Measurements from ENCODE around the gene FAM111B.
"Not testable (repeated sequence)": the region's sequence is repeated elsewhere in the genome, so short reads cannot be mapped to it uniquely, and the experiment has no call there.

FAM111B gene

DNA sequence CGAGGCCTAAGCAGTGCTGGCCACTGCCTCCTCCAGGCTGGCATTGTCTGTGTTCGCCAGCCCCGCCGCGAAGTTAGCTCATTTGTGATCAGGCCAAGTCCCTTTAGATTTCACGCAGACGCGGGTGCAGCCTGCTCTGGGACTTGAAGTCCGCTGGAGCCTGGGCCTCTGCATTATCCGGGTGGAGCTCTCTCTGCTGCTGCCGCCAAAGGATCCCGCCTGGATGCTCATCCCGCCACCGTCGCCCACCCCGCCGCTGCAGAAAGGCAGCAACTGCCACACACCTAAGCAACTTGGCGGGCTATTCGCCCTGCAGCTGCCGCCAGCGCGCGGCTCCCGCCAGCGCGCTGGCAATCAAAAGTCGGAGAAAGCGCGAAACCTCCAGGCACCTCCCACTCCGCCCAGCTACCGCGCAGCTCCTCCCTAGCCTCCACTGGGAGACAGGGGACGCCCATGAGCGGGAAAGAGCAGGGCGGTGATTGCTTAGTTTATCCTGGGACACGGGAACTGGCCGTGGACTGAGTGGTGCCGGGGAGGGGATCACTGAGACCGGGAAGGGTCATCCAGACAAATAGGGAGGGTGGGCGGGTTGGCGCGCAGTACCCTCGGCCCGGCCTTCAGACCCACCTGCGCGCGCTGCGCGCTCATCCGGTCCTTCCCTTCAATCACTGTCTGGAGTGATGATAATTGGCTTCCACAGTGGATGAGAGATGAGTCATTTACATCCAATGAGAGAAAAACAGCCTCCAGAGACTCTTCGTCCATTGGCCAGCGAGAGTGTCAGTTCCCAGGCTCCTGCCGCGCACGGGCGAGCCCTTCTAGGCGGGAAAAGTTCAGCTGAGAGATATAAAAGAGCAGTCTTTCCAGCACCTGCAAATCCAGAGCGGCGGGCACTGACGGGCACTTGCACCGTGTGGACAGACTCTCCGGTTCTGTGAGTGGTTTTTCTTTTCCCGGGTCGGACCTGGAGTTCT is at the start of gene FAM111B:
Gene FAM111B, plus strand, starts transcription at position 875 of the 974 bp plus-strand sequence. CDS start 2,389 bp downstream, outside the sequence.
- H3K4me3 ChIP-seq (ENCODE audit: control insufficient read depth, low read depth, low read length), result peak within 1 kb of the TSS; percentile 55
- peak; percentile 93 for DNase-seq (ENCODE audit: low read depth)
- TF ChIP-seq, protein P1, sequence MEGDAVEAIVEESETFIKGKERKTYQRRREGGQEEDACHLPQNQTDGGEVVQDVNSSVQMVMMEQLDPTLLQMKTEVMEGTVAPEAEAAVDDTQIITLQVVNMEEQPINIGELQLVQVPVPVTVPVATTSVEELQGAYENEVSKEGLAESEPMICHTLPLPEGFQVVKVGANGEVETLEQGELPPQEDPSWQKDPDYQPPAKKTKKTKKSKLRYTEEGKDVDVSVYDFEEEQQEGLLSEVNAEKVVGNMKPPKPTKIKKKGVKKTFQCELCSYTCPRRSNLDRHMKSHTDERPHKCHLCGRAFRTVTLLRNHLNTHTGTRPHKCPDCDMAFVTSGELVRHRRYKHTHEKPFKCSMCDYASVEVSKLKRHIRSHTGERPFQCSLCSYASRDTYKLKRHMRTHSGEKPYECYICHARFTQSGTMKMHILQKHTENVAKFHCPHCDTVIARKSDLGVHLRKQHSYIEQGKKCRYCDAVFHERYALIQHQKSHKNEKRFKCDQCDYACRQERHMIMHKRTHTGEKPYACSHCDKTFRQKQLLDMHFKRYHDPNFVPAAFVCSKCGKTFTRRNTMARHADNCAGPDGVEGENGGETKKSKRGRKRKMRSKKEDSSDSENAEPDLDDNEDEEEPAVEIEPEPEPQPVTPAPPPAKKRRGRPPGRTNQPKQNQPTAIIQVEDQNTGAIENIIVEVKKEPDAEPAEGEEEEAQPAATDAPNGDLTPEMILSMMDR (conservative IDR thresholded peaks at IDR 0.05; ENCODE audit: control insufficient read depth, insufficient read depth, low read depth, low read length), result no peak

DNA sequence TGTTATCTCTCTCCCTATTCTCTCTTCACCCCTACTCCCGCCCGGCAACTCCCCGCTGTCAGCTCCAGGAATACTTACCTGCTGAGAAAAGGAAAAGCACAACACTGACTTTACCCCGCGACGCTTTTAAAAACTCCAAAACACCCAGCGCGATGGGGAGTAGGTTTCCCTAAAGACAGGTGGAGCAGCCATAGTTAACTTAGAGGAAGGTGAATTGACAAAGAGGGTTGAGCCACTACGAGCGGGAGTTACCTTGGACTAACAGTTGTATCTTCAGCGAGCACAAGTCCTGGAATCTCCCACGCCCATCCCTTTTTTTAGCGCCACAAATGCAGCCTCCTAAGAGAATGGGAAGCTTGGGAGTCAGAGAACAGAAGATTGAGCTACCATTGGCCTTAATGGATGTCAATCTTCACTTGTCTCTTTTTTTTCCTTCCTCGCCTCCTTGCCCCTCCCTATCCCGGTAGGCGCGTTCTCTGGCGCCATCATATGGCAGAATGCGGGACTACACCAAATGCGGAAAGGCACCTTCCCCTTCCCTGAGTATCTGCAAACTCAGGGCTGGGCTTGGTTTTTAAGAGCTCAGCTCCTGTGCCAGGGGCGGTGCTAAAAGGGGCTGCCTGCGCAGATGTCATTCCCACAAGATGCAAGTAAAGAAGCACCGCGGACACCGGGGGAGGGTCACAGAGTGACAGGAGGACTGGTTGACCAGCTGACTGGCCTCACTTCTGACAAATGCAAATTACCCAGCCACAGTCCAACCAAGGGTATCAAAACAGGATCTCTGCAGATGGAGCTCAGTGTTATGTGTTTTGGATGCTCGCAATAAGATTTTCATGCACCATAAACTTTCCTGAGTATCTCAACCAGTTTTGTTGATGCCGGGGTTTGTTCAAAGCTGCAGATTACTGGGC is 48.7 kb upstream of the FAM111B start:
- H3K4me3 ChIP-seq (ENCODE audit: control insufficient read depth, low read depth, low read length), result peak overlapping the region; percentile 7
- TF ChIP-seq, protein P1 (conservative IDR thresholded peaks at IDR 0.05; ENCODE audit: control insufficient read depth, insufficient read depth, low read depth, low read length), result peak; percentile 86
- peak; percentile 95 for DNase-seq (ENCODE audit: low read depth)

DNA sequence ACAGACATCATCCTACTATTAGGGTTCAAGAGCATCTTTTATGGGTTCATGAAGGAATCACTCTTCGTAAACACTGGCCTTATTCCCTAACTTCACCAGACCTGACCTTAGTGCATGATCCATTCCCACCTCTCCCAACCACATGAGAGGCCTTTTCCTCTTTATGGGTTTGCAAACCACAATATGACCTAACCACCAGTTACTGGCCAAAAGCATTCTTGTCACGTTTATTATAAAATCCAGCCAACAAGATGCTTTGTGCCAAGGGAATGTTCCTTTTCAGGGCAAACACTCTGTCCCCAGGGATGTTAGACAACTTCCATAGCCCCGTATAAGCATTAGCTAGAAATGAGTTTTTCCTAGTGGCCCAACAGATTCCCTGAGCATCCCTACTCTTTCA is 46.9 kb upstream of the FAM111B start:
- H3K4me3 ChIP-seq (ENCODE audit: control insufficient read depth, low read depth, low read length), result not testable (repeated sequence)
- DNase-seq (ENCODE audit: low read depth), result peak; percentile 22

DNA sequence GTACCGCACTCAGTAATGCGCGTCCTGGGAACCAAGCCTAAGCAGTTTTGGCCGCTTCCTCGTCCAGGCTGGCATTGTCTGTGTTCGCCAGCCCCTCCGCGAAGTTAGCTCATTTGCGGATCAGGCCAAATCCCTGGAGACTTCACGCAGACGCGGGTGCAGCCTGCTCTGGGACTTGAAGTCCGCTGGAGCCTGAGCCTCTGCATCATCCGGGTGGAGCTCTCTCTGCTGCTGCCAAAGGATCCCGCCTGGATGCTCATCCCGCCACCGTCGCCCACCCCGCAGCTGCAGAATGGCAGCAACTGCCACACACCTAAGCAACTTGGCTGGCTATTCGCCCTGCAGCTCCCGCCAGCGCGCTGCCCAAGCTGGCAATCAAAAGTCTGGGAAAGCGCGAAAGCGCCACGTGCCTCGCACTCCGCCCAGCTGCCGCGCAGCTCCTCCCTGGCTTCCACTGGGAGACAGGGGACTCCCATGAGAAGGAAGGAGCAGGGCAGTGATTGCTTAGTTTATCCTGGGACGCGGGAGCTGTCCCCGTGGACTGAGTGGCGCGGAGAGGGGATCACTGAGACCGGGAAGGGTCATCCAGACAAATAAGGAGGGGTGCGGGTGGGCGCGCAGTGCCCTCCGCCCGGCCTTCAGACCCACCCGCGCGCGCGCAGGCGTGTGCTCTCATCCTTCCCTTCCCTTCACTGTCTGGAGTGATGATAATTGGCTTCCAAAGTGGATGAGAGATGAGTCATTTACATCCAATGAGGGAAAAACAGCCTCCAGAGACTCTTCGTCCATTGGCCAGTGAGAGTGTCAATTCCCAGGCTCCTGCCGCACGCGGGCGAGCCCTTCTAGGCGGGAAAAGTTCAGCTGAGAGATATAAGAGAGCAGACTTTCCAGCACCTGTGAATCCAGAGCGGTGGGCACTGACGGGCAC is 44.2 kb upstream of the FAM111B start:
- DNase-seq (ENCODE audit: low read depth), result peak; percentile 42
- TF ChIP-seq, protein P1 (conservative IDR thresholded peaks at IDR 0.05; ENCODE audit: control insufficient read depth, insufficient read depth, low read depth, low read length), result no peak
- no peak overlapping the region for H3K4me3 ChIP-seq (ENCODE audit: control insufficient read depth, low read depth, low read length)

DNA sequence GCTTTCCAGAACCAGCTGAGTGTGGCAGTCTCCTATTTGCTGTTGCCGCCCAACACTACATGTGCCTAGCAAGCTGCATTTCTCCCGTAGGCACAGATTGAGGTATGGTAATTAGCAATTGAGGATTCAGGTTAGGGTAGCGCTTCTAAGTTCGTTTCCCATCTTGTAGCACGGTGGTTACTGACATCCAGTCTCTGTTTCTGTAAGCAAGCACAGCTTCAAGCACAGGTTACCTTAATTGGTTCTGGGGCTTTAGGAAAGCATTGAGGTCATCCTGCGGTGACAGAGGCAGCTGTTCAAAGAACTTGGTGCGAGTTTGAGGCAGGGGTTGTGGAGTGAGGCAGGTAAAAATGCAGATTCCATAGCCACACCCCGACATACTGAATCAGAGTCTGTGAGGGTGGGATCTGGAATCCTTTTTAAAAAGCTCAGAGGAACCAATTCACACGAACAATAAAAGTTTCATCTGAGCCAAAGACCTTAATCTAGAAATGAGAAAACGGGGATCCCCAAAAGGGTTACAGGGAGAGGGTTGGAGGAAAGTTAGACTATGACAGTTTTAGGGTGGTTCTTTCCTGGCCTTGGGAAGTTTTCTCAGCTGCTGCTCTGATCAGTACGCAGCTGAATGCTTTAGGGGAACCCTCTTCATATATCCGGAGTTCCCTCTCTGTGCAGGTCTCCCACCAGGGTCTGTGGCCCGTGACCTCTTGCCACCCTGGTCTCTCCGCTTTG is 42.9 kb upstream of the FAM111B start:
- not testable (repeated sequence) for H3K4me3 ChIP-seq (ENCODE audit: control insufficient read depth, low read depth, low read length)

DNA sequence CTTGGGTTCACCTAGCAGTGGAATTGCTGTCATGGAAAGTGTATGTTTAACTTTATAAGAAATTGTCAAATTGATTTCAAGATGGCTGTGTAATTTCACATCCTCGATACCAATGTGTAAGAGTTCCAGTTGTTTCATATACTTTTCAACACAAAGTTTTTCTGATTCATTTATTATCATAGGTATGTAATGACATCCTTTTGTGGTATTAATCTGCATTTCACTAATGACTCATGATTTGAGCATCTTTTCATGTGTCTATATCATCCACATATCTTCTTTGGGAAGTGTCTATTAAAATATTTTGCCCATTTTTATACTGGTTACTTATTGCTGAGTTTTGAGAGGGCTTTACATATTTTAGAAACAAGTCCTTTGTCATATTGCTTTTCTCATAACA is 38.0 kb upstream of the FAM111B start:
- TF ChIP-seq, protein P1 (conservative IDR thresholded peaks at IDR 0.05; ENCODE audit: control insufficient read depth, insufficient read depth, low read depth, low read length), result no peak
- H3K4me3 ChIP-seq (ENCODE audit: control insufficient read depth, low read depth, low read length), result no peak overlapping the region
- DNase-seq (ENCODE audit: low read depth), result no peak

More for the DNA sequence above, 42.9 kb upstream of the FAM111B start:
- not testable (repeated sequence) for DNase-seq (ENCODE audit: low read depth)
